Neuron (in vitro differentiated cells): ENCODE data around the gene DRC3.
"Not testable (repeated sequence)": the region's sequence is repeated elsewhere in the genome, so short reads cannot be mapped to it uniquely, and the experiment has no call there.

Source experiments
- H2AFZ ChIP-seq: one replicate; pipeline ENCODE4 v1.6.1; 2013; ENCODE audit warnings: low read depth, mild to moderate bottlenecking, inconsistent platforms, low read length, moderate library complexity
- H3K27me3 ChIP-seq: one replicate; pipeline ENCODE4 v1.6.1; 2013; ENCODE audit warnings: low read length; ENCODE audit not compliant: insufficient read depth
- H3K36me3 ChIP-seq: one replicate; pipeline ENCODE4 v1.6.1; 2013; ENCODE audit warnings: low read length; ENCODE audit not compliant: insufficient read depth
- H3K4me1 ChIP-seq: one replicate; pipeline ENCODE4 v1.6.1; 2013; ENCODE audit warnings: low read length; ENCODE audit not compliant: insufficient read depth
- H3K4me3 ChIP-seq: 2 replicates; pipeline ENCODE4 v1.5.1; 2013; ENCODE audit warnings: mild to moderate bottlenecking, low read length, moderate library complexity
- H3K9me3 ChIP-seq: one replicate; pipeline ENCODE4 v1.6.1; 2013; ENCODE audit warnings: low read length

DRC3 gene

GRCh38 chr17:17935321-17936271 lies 37.1 kb upstream of the DRC3 start:
- H3K4me3 ChIP-seq: no peak overlapping the region
- no peak overlapping the region for H2AFZ ChIP-seq
- no peaks in the 10 kb centered on the region for H3K36me3 ChIP-seq
- no peaks in the 10 kb centered on the region for H3K27me3 ChIP-seq
- H3K9me3 ChIP-seq: no peaks in the 10 kb centered on the region
- peaks cover 53% of the 10 kb centered on the region for H3K4me1 ChIP-seq

GRCh38 chr17:17937201-17937853 lies 35.3 kb upstream of the DRC3 start:
- H2AFZ ChIP-seq: no peak overlapping the region
- H3K27me3 ChIP-seq: no peaks in the 10 kb centered on the region
- H3K36me3 ChIP-seq: no peaks in the 10 kb centered on the region
- H3K9me3 ChIP-seq: no peaks in the 10 kb centered on the region
- no peak overlapping the region for H3K4me3 ChIP-seq
- peaks cover 66% of the 10 kb centered on the region for H3K4me1 ChIP-seq

DNA sequence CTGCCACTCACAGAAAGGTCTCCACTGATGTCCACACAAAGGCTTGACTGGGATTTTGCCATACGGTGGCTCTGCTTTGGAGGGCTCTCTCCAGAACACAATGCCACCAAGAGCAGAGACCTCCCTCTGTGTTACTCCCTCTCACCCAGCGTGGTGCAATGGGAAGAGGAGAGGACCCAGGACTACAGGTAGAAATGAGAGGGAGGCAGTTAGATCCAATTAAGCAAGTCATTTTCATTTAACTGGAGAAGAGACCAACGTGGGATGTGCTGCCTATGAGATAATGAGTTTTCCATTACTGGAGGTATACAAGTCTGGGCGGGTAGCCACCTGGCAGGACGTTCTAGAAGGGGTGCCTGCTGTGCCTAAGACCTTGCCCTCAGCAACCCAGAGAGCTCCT lies 34.7 kb upstream of the DRC3 start:
- H3K4me1 ChIP-seq: peaks cover 73% of the 10 kb centered on the region
- H3K9me3 ChIP-seq: no peaks in the 10 kb centered on the region

DNA sequence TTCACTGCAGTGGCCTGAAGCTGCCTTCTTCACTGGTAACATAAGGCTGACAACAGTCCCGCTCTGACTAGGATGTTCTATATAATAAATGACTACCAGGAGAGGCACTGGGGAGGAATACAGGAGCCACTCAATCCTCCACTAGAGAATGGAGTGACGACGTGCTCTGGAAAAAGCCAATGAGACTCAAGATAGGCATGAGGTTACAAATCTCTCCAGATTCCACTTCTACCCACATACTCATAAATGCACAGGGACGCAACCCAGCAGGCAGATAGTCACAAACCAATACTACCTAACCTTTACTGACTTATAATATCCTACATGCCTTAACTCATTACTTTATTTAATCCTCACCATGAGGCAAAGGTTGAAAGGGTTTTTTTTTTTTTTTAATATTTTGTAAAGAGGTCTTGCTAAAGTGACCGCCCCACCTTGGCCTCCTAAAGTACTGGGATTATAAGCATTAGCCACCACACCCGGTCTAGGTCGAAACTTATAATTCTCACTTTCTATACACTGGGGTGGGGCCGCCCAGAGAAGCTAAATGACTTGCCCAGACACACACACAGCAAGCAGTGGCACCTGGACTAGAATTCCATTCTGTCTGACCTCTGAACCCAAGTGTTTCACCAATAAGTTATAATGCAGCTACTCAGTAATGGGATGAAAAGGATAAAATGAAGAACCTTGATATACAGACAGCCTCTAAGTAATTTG lies 34.1 kb upstream of the DRC3 start:
- Histone ChIP-seq H3K36me3 (no peaks in the 10 kb centered on the region), H3K4me1 (peaks cover 78% of the 10 kb centered on the region), H3K9me3 (no peaks in the 10 kb centered on the region), H2AFZ (no peak overlapping the region), H3K4me3 (no peak overlapping the region), H3K27me3 (no peaks in the 10 kb centered on the region)

More for the DNA sequence above, 34.7 kb upstream of the DRC3 start:
- H2AFZ ChIP-seq: no peak overlapping the region
- no peaks in the 10 kb centered on the region for H3K36me3 ChIP-seq
- H3K27me3 ChIP-seq: no peaks in the 10 kb centered on the region
- no peak overlapping the region for H3K4me3 ChIP-seq

DNA sequence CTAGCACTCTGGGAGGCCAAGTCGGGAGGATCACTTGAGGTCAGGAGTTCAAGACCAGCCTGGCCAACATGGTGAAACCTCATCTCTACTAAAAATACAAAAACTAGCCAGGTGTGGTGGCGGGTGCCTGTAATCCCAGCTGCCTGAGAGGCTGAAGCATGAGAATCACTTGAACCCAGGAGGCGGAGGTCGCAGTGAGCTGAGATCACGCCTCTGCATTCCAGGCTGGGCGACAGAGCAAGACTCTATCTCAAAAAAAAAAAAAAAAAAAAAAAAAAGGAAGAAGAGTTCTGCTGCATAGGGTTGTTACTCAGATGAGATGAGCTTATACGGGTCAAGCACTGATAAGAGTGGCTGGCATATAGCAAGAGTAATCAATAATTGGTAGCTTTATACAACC lies 32.7 kb upstream of the DRC3 start:
- H3K36me3 ChIP-seq, H3K9me3 ChIP-seq, H3K27me3 ChIP-seq, H3K4me3 ChIP-seq, H2AFZ ChIP-seq: not testable (repeated sequence)
- H3K4me1 ChIP-seq: peaks cover 83% of the 10 kb centered on the region

- Histone ChIP-seq H3K9me3 (no peaks in the 10 kb centered on the region), H3K4me1 (peaks cover 79% of the 10 kb centered on the region)
Observed at GRCh38 chr17:17940441-17940911, 32.2 kb upstream of the DRC3 start.

GRCh38 chr17:17941015-17941414 lies 31.6 kb upstream of the DRC3 start:
- no peaks in the 10 kb centered on the region for H3K9me3 ChIP-seq
- H2AFZ ChIP-seq: no peak overlapping the region
- H3K27me3 ChIP-seq: no peaks in the 10 kb centered on the region
- H3K4me3 ChIP-seq: no peak overlapping the region
- peaks cover 73% of the 10 kb centered on the region for H3K4me1 ChIP-seq
- no peaks in the 10 kb centered on the region for H3K36me3 ChIP-seq

More at GRCh38 chr17:17940441-17940911, 32.2 kb upstream of the DRC3 start:
- H3K4me3 ChIP-seq: no peak overlapping the region
- H3K36me3 ChIP-seq: no peaks in the 10 kb centered on the region
- no peaks in the 10 kb centered on the region for H3K27me3 ChIP-seq
- no peak overlapping the region for H2AFZ ChIP-seq

- Histone ChIP-seq H3K9me3 (no peaks in the 10 kb centered on the region), H3K27me3 (no peaks in the 10 kb centered on the region), H3K4me1 (peaks cover 55% of the 10 kb centered on the region), H3K4me3 (no peak overlapping the region), H2AFZ (no peak overlapping the region), H3K36me3 (no peaks in the 10 kb centered on the region)
Observed at GRCh38 chr17:17942846-17943245, 29.8 kb upstream of the DRC3 start.

GRCh38 chr17:17943281-17943984 lies 29.2 kb upstream of the DRC3 start:
- Histone ChIP-seq H3K4me3 (no peak overlapping the region), H3K4me1 (peaks cover 49% of the 10 kb centered on the region), H2AFZ (no peak overlapping the region), H3K9me3 (no peaks in the 10 kb centered on the region), H3K36me3 (no peaks in the 10 kb centered on the region), H3K27me3 (no peaks in the 10 kb centered on the region)

DNA sequence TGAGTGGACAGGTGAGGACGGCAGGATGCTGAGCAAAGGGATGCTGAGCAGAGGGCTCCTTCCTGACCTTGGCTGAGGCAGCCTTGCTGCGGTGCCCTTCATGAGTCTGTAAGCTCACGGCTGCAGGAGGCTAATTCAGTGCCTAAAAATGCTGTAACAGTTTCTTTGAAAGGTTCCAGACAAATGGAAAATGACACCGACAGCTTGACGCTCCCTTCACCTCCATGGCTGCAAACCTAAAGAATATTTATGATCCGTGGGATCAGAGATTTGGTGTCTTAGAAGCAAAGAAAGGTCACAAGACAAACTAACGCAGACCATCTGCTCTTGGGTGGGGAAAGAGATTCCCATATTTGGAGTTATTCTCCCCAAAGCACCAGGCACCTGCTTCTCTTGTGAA lies 28.4 kb upstream of the DRC3 start:
- H2AFZ ChIP-seq: no peak overlapping the region
- H3K9me3 ChIP-seq: no peaks in the 10 kb centered on the region
- no peak overlapping the region for H3K4me3 ChIP-seq
- H3K36me3 ChIP-seq: no peaks in the 10 kb centered on the region
- H3K27me3 ChIP-seq: no peaks in the 10 kb centered on the region
- H3K4me1 ChIP-seq: peaks cover 44% of the 10 kb centered on the region

DNA sequence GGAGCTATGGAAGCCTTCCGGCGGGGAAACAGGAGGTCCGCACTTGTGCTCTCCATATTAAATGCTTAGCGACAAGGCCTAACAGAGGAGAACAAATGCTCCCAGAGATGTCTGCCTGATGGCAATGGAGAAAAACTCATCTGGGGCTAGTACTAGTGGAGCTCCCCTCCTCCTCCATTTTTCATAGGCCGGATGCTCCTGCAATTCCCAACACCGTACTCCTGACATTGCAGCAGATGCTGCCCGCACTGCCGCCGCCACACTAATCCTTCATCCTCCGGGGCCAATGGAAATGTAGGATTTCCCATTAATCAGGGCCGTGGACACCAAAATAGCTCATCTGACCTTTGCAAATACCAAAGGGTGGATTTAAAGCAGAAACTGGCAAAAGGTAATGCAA lies 27.9 kb upstream of the DRC3 start:
- no peaks in the 10 kb centered on the region for H3K36me3 ChIP-seq
- no peaks in the 10 kb centered on the region for H3K27me3 ChIP-seq
- no peak overlapping the region for H3K4me3 ChIP-seq
- H3K4me1 ChIP-seq: peaks cover 44% of the 10 kb centered on the region
- no peak overlapping the region for H2AFZ ChIP-seq
- no peaks in the 10 kb centered on the region for H3K9me3 ChIP-seq

- Histone ChIP-seq H3K36me3 (no peaks in the 10 kb centered on the region), H3K9me3 (no peaks in the 10 kb centered on the region), H3K27me3 (no peaks in the 10 kb centered on the region), H2AFZ (no peak overlapping the region), H3K4me1 (peaks cover 39% of the 10 kb centered on the region), H3K4me3 (no peak overlapping the region)
Observed at GRCh38 chr17:17946093-17946492, 26.6 kb upstream of the DRC3 start.
